Mesenchymal stem cell (in vitro differentiated cells and primary cell): ENCODE measurements around the gene IFT122.

ENCODE experiments used
- DNase-seq: peaks from one replicate; pipeline ENCODE4 v3.0.0-alpha.2; 2013
- H2AFZ ChIP-seq: one replicate; pipeline ENCODE4 v1.6.1; 2013; ENCODE audit warnings: low read depth, mild to moderate bottlenecking, control low read depth, inconsistent platforms, low read length, moderate library complexity
- H2AK5ac ChIP-seq: 2 replicates; pipeline ENCODE4 v1.6.1; 2013; ENCODE audit warnings: low read length, moderate library complexity, mild to moderate bottlenecking, inconsistent platforms; ENCODE audit not compliant: severe bottlenecking
- H2BK120ac ChIP-seq: one replicate; pipeline ENCODE4 v1.6.1; 2013; ENCODE audit warnings: low read depth, mild to moderate bottlenecking, inconsistent platforms, low read length, moderate library complexity
- H2BK12ac ChIP-seq, 2 experiments: one replicate each; pipeline ENCODE4 v1.6.1; 2013; ENCODE audit warnings: inconsistent platforms in 2 of 2, low read length in 2 of 2, mild to moderate bottlenecking in 2 of 2, moderate library complexity in 2 of 2, control low read depth in 1 of 2
- H2BK15ac ChIP-seq: one replicate; pipeline ENCODE4 v1.6.1; 2013; ENCODE audit warnings: mild to moderate bottlenecking, low read depth, inconsistent platforms; ENCODE audit not compliant: poor library complexity, severe bottlenecking
- H2BK5ac ChIP-seq: 2 replicates; pipeline ENCODE4 v1.6.1; 2013; ENCODE audit warnings: low read depth, mild to moderate bottlenecking, low read length, control low read depth, inconsistent platforms; ENCODE audit not compliant: poor library complexity, severe bottlenecking
- H3K14ac ChIP-seq, 2 experiments: one replicate each; pipeline ENCODE4 v1.6.1; 2013; ENCODE audit warnings: inconsistent platforms in 2 of 2, low read length in 2 of 2, control low read depth in 1 of 2, mild to moderate bottlenecking in 1 of 2, moderate library complexity in 1 of 2
- H3K18ac ChIP-seq, 2 experiments: one replicate each; pipeline ENCODE4 v1.6.1; 2013; ENCODE audit warnings: inconsistent platforms in 2 of 2, low read length in 2 of 2, control low read depth in 1 of 2, low read depth in 1 of 2, mild to moderate bottlenecking in 1 of 2
- H3K23ac ChIP-seq, 2 experiments: one replicate each; pipeline ENCODE4 v1.6.1; 2013; ENCODE audit warnings: inconsistent platforms in 2 of 2, low read length in 2 of 2, mild to moderate bottlenecking in 2 of 2, moderate library complexity in 2 of 2, control low read depth in 1 of 2
- H3K27ac ChIP-seq: 2 replicates; pipeline ENCODE4 v1.5.1; 2013; ENCODE audit warnings: mild to moderate bottlenecking, moderate library complexity, low read length, control low read depth, inconsistent platforms; ENCODE audit not compliant: poor library complexity, severe bottlenecking
- H3K27me3 ChIP-seq, 2 experiments: 2 replicates each; pipeline versions ENCODE4 v1.6.1 to v1.7.0; 2013; ENCODE audit warnings: low read length in 2 of 2, mild to moderate bottlenecking in 2 of 2, moderate library complexity in 2 of 2, control low read depth in 1 of 2, inconsistent platforms in 1 of 2; ENCODE audit not compliant: control insufficient read depth in 1 of 2, insufficient read depth in 1 of 2
- H3K36me3 ChIP-seq, 2 experiments: 2 replicates each; pipeline versions ENCODE4 v1.6.1 to v1.7.0; 2013; ENCODE audit warnings: low read length in 2 of 2, control low read depth in 1 of 2, inconsistent platforms in 1 of 2, low read depth in 1 of 2, mild to moderate bottlenecking in 1 of 2; ENCODE audit not compliant: insufficient read depth in 2 of 2, control insufficient read depth in 1 of 2
- H3K4ac ChIP-seq, 2 experiments: one replicate each; pipeline ENCODE4 v1.6.1; 2013; ENCODE audit warnings: inconsistent platforms in 2 of 2, low read length in 2 of 2, mild to moderate bottlenecking in 2 of 2, moderate library complexity in 2 of 2, control low read depth in 1 of 2, low read depth in 1 of 2
- H3K4me1 ChIP-seq: 2 replicates; pipeline ENCODE4 v1.6.1; 2013; ENCODE audit warnings: low read depth, low read length, control low read depth; ENCODE audit not compliant: control insufficient read depth, insufficient read depth
- H3K4me2 ChIP-seq: 2 replicates; pipeline ENCODE4 v1.6.1; 2013; ENCODE audit warnings: low read length, mild to moderate bottlenecking, inconsistent platforms; ENCODE audit not compliant: poor library complexity, severe bottlenecking
- H3K4me3 ChIP-seq, 2 experiments: 2 replicates each; pipeline versions ENCODE4 v1.5.1 to v1.7.0; 2013; ENCODE audit warnings: low read length in 2 of 2, mild to moderate bottlenecking in 2 of 2, control low read depth in 1 of 2, low read depth in 1 of 2; ENCODE audit not compliant: insufficient read depth in 1 of 2
- H3K79me1 ChIP-seq: replicated peaks from 2 replicates; pipeline ENCODE4 v1.6.1; 2013; ENCODE audit warnings: mild to moderate bottlenecking, control low read depth, low read length, inconsistent platforms; ENCODE audit not compliant: poor library complexity, severe bottlenecking
- H3K9ac ChIP-seq: 2 replicates; pipeline ENCODE4 v1.7.0; 2013; ENCODE audit warnings: mild to moderate bottlenecking, low read length, moderate library complexity
- H3K9me3 ChIP-seq: 2 replicates; pipeline ENCODE4 v1.7.0; 2013; ENCODE audit warnings: mild to moderate bottlenecking, low read length; ENCODE audit not compliant: control insufficient read depth
- H4K8ac ChIP-seq: one replicate; pipeline ENCODE4 v1.6.1; 2013; ENCODE audit warnings: inconsistent platforms, mild to moderate bottlenecking, low read length, moderate library complexity
- H4K91ac ChIP-seq: one replicate; pipeline ENCODE4 v1.6.1; 2013; ENCODE audit warnings: mild to moderate bottlenecking, low read length, inconsistent platforms
- WGBS: methylation state at CpG from one replicate; pipeline ENCODE4 v1.1.7; 2013; ENCODE audit warnings: mixed read lengths; 5-methylcytosine and 5-hydroxymethylcytosine counted together

Gene IFT122

DNA sequence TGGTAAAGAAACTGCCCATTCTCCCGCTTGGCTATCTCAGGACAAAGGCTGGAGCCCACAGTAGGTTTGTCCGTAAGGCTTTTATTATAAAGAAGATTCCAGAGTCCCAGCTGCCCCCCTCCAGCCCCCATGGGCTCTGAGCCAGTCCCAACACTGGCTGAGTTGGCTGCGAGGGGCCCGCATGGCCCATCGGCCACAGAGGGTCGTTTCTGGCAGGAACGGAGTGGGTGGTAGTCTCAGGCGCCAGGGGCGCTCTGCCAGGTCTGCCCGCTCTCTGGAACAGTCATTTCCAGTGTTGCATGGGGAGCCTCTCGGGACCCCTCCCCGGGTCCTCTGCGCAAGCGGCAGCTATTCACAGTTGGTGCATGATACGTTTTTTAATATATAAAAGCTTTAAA is 115.1 kb downstream of the IFT122 start:
- WGBS = 93% methylated on average over 11 of the region's 15 CpGs
- Histone ChIP-seq H2AK5ac (peak overlapping the region; percentile 17), H3K79me1 (peaks cover 3% of the 10 kb centered on the region), H2BK120ac (no peak overlapping the region), H3K4me1 (peaks cover 62% of the 10 kb centered on the region), H3K4me3 (no peak overlapping the region), H3K23ac (no peak overlapping the region), H3K36me3 (peaks cover 49 to 51% of the 10 kb centered on the region in 2 experiments), H2BK12ac (no peak overlapping the region), H3K4me2 (no peak overlapping the region), H4K91ac (no peak overlapping the region), H3K9me3 (no peaks in the 10 kb centered on the region), H4K8ac (no peak overlapping the region), H3K27ac (peak overlapping the region; percentile 17), H3K9ac (no peak overlapping the region), H2AFZ (no peak overlapping the region), H2BK5ac (no peak overlapping the region), H3K27me3 (no peaks in the 10 kb centered on the region), H3K14ac (no peak overlapping the region), H2BK15ac (no peak overlapping the region), H3K4ac (no peak overlapping the region), H3K18ac (no peak overlapping the region)
- DNase-seq = no peak

GRCh38 chr3:129555616-129556357 is 115.8 kb downstream of the IFT122 start:
- H3K27me3 ChIP-seq = no peaks in the 10 kb centered on the region
- peak overlapping the region; percentile 13 for H4K8ac ChIP-seq
- H3K4me1 ChIP-seq = peaks cover 67% of the 10 kb centered on the region
- no peak overlapping the region for H3K23ac ChIP-seq
- H2AFZ ChIP-seq = no peak overlapping the region
- H3K27ac ChIP-seq = no peak overlapping the region
- H3K4me3 ChIP-seq = no peak overlapping the region
- H3K9me3 ChIP-seq = no peaks in the 10 kb centered on the region
- H2BK5ac ChIP-seq = no peak overlapping the region
- no peak overlapping the region for H3K4me2 ChIP-seq
- no peak overlapping the region for H3K4ac ChIP-seq
- 91% methylated on average over 15 of the region's 18 CpGs for WGBS
- peak overlapping the region; percentile 24 to 28 for H2BK12ac ChIP-seq
- peak overlapping the region; percentile 40 for H2BK120ac ChIP-seq
- no peak overlapping the region for H2BK15ac ChIP-seq
- no peak overlapping the region for H3K14ac ChIP-seq
- H2AK5ac ChIP-seq = peak overlapping the region; percentile 52
- no peak overlapping the region for H3K9ac ChIP-seq
- H3K36me3 ChIP-seq = peaks cover 50 to 52% of the 10 kb centered on the region in 2 experiments
- DNase-seq = no peak
- no peak overlapping the region for H3K18ac ChIP-seq
- H3K79me1 ChIP-seq = peaks cover 3% of the 10 kb centered on the region
- no peak overlapping the region for H4K91ac ChIP-seq

DNA sequence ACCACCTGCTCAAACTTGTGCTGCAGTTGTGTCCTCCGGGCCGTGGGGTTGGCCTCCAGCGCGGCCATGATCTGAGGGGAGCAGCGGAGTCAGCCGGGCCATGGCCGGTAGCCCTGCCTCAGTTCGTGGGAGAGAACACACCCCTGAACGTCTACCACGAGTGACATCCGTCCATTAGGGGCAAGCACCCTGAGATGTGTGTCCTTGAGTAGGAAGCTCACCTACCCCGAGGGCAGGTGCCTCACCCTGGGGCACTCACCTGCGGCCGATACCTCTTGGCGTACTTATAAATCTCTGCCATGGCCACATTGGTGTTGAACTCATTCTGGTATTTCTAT is 116.3 kb downstream of the IFT122 start:
- peak overlapping the region; percentile 52 for H2AK5ac ChIP-seq
- no peak overlapping the region for H2BK5ac ChIP-seq
- peak overlapping the region; percentile 44 for H2BK15ac ChIP-seq
- no peaks in the 10 kb centered on the region for H3K9me3 ChIP-seq
- peak overlapping the region; percentile 24 to 28 for H2BK12ac ChIP-seq
- peaks cover 72% of the 10 kb centered on the region for H3K4me1 ChIP-seq
- DNase-seq = no peak
- no peaks in the 10 kb centered on the region for H3K27me3 ChIP-seq
- H4K8ac ChIP-seq = peak overlapping the region; percentile 13
- no peak overlapping the region for H3K23ac ChIP-seq
- 98% methylated on average over 14 of the region's 15 CpGs for WGBS
- H3K4me2 ChIP-seq = no peak overlapping the region
- no peak overlapping the region for H3K9ac ChIP-seq
- H2AFZ ChIP-seq = no peak overlapping the region
- peaks cover 3% of the 10 kb centered on the region for H3K79me1 ChIP-seq
- H3K36me3 ChIP-seq = peaks cover 50 to 52% of the 10 kb centered on the region in 2 experiments
- H3K18ac ChIP-seq = no peak overlapping the region
- no peak overlapping the region for H3K27ac ChIP-seq
- no peak overlapping the region for H3K14ac ChIP-seq
- H3K4ac ChIP-seq = no peak overlapping the region
- H4K91ac ChIP-seq = no peak overlapping the region
- no peak overlapping the region for H3K4me3 ChIP-seq
- no peak overlapping the region for H2BK120ac ChIP-seq

- Histone ChIP-seq H3K27me3 (no peaks in the 10 kb centered on the region), H3K14ac (no peak overlapping the region), H3K18ac (peak overlapping the region; percentile 41 to 59), H4K91ac (no peak overlapping the region), H3K9ac (peak overlapping the region; percentile 42), H3K4me2 (no peak overlapping the region), H3K27ac (no peak overlapping the region), H3K23ac (no peak overlapping the region), H4K8ac (no peak overlapping the region), H3K36me3 (peaks cover 54 to 58% of the 10 kb centered on the region in 2 experiments), H3K9me3 (no peaks in the 10 kb centered on the region), H2AK5ac (peak overlapping the region; percentile 93), H3K4ac (no peak overlapping the region), H2BK15ac (no peak overlapping the region), H2AFZ (no peak overlapping the region), H2BK120ac (no peak overlapping the region), H3K4me1 (peaks cover 79% of the 10 kb centered on the region), H3K4me3 (no peak overlapping the region), H3K79me1 (peaks cover 4% of the 10 kb centered on the region), H2BK5ac (no peak overlapping the region), H2BK12ac (peak overlapping the region in 1 of 2 experiments; percentile 8)
- WGBS = 91% methylated on average over 29 of the region's 31 CpGs
- no peak for DNase-seq
Measured at GRCh38 chr3:129556890-129557547, 117.0 kb downstream of the IFT122 start.
